HG02571 (cell line): ENCODE data around the gene CHSY1.
A peak's percentile ranks its signal among the peaks of the same experiment; 100 is the strongest.

Experiments used
- ATAC-seq: cut with Tn5 transposase; IDR thresholded peaks from one replicate; pipeline ENCODE4 v1.9.1; 2021; ENCODE audit warnings: mild to moderate bottlenecking, moderate library complexity; ENCODE audit not compliant: unreplicated experiment

The CHSY1 gene

DNA sequence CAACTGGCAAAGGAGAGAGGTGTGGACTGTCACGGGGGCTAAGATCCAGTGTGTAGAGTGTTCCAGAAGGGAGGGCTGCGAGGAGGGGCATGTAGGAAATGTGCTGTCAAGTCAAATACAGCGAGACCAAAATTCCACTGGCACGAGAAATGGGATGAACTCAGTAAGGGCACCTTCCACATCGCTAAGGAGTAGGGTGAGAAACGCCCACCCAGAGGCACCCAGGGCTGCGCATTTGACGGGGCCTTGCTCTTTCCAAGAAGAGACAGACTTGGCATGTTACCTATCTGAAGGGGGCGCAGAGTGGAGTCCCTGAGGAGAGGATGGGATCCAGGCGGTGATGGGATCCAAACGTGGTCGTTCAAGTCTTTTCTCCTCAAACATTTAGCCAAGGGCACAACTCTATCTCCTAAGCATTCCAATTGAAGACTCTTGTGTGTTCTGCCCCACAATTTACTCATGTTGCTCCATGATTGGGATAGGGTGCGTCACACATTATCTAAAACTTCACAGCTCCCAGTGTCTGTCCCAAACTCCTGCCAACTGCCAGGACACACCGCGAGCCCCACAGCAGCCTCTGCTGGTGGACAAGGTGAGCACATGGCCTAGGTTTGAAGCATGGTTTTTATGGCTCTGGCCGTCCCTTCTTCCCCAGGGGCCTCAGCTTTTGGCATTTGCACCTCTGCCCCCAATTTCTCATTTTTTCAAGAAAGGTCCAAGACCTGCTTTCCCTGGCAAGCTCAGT, 17.8 kb upstream of the CHSY1 start:
- ATAC-seq, result no peak

DNA sequence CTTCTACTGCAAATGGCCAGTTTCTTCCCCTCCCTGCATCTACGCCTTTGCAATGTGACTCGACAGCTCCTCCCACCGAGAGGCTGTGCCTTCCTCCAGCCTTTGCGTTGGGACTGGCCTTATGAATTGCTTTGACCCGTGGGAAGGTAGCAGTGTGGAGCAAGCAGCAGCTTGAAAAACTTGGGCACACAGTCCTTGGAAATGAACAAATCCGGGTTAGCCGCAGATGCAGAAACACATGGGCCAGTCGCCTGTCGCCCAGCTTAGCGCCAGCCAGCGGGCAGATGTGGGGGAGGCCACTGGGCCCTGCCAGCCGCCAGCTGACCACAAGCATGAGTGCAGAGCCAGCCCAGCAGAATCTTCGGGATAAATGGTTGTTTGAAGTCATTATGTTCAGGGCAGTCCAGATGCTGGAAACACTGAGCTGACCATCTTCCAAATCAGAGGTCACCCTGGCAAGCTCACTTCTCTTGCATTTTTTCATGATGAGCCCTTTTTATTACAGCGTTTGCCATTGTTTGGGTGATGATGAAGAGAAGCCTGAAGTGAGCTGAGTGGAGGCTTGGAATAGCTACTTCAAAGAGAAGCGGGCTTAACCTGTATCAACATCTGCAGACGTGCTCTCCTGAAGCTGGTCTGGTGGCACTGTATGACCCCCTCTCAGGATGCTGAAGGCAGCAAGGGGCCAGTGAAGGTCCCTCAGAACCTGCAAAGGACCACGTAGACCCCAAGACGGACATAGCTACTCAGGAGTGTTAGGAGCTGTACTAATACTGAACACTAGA, 15.7 kb upstream of the CHSY1 start:
- ATAC-seq, result no peak

GRCh38 chr15:101266787-101267186, 14.9 kb upstream of the CHSY1 start:
- no peak for ATAC-seq

DNA sequence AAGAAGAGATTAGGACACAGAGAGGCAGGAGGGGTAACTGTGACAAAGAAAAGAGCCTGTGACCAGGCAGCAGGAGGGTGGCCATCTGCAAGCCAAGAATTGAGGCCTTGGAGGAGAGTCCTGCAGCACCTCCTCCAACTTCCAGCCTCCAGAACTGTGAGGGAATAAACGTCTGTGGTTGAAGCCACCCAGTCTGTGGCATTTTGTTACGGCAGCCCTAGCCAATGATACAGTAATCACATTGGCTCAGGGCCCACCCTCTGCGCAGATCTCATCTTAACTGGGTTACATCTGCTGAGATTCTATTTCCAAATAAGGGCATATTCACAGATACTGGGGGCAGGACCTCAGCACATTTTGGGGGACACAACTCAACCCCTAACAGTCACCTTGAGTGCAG, 14.2 kb upstream of the CHSY1 start:
- no peak for ATAC-seq

GRCh38 chr15:101264911-101265641, 13.2 kb upstream of the CHSY1 start:
- no peak for ATAC-seq

- no peak for ATAC-seq
Observed at GRCh38 chr15:101264011-101264410, 12.2 kb upstream of the CHSY1 start.

DNA sequence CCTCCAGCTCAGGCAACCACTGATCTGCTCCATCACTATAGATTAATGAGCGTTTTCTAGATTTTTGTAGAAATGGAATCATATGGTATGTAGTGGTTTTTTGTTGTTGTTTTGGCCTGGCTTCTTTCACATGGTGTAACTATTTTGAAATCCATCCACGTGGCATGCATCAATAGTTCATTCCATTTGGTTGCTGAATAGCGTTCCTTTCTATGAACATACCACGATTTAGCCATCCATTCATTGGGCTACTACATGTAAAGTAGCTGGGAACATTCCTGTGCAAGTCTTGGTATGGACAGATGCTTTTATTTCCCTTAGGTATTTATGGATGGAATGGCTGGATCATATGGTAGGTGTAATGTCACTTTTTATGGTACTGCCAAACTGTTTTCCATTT, 10.7 kb upstream of the CHSY1 start:
- no peak for ATAC-seq

DNA sequence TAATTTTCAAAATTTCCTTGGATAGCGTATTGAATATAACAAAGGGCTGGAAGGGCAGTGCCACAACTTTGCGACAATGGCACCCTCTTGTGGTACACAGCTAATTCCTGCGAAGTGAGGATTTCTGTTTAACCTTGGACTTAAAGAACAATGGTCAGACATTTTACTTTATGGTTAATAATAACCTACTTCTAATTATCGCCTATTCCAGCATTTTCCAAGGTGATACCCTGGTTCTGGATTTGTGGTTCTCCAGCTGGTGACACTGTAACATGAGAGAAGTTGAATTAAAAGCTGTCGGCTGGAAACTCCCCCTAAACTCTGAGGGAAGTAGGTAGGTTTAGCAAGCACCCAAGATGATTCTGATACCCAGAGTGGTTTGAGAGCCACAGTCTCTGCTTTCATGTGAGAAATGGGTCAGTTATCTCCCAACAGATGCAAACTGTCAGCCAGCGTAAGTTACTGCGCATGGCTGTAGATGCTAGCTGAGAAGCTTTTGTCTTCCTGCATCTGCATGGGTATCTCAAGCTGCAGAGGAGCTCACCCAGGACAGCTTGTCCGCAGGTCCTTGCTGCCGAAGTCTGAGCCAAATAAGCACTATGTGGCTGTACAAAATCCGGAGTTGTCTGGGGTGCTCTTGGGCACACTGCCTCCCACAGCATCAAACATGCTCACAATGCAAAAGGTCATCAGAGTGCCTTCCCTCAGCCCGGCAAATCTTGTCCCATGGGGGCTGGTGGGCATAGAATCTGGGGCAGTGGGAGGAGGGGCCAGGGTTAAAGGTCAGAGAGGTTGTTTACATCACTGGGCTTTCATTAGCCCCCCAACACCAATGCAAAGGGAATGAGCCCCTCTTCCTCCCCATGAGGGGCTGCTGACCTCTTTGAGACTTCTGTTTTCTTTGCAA, 6.6 kb upstream of the CHSY1 start:
- no peak for ATAC-seq

- no peak for ATAC-seq
Observed at GRCh38 chr15:101256757-101257156, 4.9 kb upstream of the CHSY1 start.

DNA sequence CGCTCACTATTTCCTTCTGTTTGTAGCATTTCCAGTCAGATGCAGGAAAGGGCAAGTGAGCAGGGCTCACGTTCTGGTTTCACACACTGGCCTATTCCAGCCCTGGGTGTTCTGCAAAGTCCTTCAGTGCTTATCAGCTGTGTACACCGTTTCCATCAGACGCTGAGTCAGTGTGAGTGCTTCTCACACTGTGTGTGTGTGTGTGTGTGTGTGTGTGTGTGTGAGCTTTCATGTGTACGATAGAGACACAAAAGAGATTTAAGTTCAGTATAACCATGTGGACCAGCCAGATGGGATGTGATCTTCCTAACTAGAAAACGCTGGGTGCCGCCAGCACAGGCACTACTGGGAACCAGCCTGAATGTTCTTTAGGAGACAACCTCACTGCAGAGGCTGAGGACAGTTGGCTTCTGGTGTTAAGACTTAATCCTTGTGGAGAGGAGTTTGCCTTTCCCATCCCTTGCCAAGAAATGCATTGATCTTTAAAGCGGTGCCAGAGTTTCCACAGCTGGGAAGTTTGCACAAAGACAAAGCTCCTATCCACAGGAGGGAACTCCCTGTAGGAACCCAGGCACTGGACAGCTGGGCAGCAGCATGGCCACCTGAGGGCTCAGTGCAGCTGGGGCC, 3.9 kb upstream of the CHSY1 start:
- no peak for ATAC-seq

DNA sequence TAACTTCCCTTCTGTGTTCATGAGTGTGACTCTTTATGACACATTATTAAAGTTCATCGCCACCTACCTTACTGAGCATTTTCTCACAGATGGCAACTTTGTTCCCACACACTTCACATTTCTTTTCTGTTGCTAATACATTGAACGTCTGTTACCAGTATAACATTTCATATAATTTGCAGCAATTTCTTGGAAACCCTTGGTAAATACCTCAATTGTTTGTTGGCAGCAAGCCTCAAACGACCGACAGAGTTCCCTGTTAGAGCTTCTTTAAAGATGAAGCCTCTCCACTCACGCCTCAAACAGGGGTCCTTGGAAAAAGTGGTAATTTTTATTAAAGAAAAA, 3.2 kb upstream of the CHSY1 start:
- no peak for ATAC-seq

GRCh38 chr15:101254157-101255050, 2.6 kb upstream of the CHSY1 start:
- no peak for ATAC-seq

DNA sequence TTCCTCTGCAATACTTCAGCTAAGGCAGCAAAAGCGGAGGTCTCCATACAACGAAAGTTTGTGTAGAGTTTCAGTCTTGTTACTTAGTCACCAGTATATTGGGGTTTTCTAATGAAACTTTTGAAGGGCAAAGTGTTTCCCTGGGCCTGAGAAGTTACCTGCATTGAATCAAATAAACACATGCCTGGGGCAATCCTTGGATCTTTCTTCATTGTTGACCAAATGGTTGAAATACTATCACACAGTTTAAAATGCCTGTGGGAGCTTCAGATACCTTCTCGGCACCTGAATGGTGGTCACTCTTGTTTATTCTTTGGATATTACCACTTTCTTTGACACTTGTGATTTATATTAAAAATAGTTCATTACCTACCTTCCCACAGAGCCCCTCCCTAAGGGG, 988 bp upstream of the CHSY1 start:
- peak; percentile 7 for ATAC-seq

GRCh38 chr15:101250873-101251829, 697 bp downstream of the CHSY1 start:
- ATAC-seq, result peak; percentile 37

- no peak for ATAC-seq
Observed at GRCh38 chr15:101250341-101250831, 1.5 kb downstream of the CHSY1 start.

GRCh38 chr15:101248274-101248673, 3.6 kb downstream of the CHSY1 start:
- no peak for ATAC-seq

DNA sequence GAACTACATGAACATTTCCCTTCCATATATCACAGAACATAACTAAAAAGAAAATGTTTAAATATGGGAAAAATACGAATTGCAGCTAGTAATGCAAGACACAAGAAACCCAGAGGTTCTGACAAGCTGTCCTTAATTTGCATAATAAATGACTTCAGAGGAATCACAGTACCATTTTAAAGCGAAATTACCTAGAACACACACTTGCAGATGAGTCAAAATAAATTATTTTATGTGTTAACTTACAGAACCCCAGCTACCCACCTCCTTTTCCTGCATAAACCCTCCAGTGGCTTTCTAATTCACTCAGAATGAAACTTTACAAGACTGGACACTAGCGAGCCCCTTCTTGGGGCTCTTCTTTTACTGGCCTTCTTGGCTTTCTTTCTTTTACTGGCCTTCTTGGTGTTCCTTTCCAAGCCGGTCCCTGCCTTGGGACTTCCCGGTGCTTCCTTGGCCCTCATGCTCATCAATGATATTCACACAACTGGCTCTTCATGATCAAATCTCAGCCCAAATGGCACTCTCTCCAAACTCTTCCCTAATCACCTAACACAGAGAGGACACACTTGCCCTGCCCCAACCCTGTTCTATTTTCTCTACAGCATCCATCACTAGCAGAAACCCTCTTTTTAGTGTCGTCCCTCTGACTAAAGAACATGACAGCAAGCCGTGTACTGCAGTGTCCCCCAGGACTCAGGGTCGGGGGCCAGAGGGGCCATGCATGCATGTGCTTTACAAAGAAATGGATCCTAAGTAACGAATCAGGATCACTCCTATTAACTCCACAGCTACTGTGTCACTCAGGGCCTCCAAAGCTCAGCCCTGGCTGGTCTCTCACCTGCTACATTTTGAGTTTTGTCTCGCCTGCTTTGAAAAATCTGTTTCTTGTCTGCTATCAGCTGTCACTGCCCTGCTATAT, 4.8 kb downstream of the CHSY1 start:
- ATAC-seq, result no peak
